ENCODE results near the gene PRDX2. TPM values are rescaled to one million over a fixed set of nuclear protein-coding genes. Genes with fewer than 3 reads are reported as not detected.
A peak's percentile ranks its signal among the peaks of the same experiment; 100 is the strongest.

PRDX2 gene
- total RNA-seq, 1 donor from 2014 or later, result 190 TPM

GRCh38 chr19:12784394-12784870, 17.2 kb downstream of the PRDX2 start:
- no peak for DNase-seq (ENCODE audit: extremely low spot score in 2 of 2)
- H3K9me3 ChIP-seq, result no peaks in the 10 kb centered on the region
- H3K27me3 ChIP-seq, result no peaks in the 10 kb centered on the region
- H3K36me3 ChIP-seq, result no peaks in the 10 kb centered on the region
- peaks cover 76% of the 10 kb centered on the region for H3K4me1 ChIP-seq
- H3K27ac ChIP-seq, result peak overlapping the region; percentile 97
- intact Hi-C loops (cut with DNase I), result no loop called here
- H3K4me3 ChIP-seq, result peak overlapping the region in 1 of 2 donors; percentile 7
- no peak for TF ChIP-seq POLR2AphosphoS5 (IDR thresholded peaks at IDR 0.05; ENCODE audit: insufficient read depth in 1 of 2, low read depth in 1 of 2)
- TF ChIP-seq, protein P1, sequence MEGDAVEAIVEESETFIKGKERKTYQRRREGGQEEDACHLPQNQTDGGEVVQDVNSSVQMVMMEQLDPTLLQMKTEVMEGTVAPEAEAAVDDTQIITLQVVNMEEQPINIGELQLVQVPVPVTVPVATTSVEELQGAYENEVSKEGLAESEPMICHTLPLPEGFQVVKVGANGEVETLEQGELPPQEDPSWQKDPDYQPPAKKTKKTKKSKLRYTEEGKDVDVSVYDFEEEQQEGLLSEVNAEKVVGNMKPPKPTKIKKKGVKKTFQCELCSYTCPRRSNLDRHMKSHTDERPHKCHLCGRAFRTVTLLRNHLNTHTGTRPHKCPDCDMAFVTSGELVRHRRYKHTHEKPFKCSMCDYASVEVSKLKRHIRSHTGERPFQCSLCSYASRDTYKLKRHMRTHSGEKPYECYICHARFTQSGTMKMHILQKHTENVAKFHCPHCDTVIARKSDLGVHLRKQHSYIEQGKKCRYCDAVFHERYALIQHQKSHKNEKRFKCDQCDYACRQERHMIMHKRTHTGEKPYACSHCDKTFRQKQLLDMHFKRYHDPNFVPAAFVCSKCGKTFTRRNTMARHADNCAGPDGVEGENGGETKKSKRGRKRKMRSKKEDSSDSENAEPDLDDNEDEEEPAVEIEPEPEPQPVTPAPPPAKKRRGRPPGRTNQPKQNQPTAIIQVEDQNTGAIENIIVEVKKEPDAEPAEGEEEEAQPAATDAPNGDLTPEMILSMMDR (IDR thresholded peaks at IDR 0.05), result no peak

DNA sequence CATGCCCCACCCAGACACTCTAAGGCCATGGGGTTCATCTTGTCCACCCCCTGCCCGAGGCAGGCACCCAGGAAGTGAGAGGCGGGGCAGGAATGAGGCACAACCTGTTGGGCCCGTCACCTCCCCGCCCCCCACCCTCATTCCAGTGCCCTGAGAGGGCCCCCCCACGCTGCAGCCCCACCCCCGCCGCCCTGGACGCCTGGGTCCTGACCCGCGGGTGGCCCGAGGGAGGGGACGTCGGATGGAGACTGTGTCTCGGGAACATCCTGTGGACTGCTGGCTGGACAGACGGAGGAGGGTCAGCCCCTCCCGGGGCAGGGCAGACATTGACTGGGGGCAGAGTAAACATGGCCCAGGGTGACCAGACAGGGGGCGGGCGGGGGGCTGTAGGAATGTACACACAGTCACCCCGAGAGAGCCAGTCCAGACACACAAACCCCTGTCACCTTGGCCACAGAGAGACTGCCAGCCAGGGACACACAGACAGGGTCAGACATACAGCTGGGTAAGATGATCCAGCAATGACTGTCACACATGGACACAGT, 17.7 kb downstream of the PRDX2 start:
- intact Hi-C loops (cut with DNase I), result no loop called here
- TF ChIP-seq POLR2A (IDR thresholded peaks at IDR 0.05) (no peak), POLR2AphosphoS5 (IDR thresholded peaks at IDR 0.05; ENCODE audit: insufficient read depth in 1 of 2, low read depth in 1 of 2) (no peak)
- TF ChIP-seq, protein P1 (IDR thresholded peaks at IDR 0.05), result no peak
- Histone ChIP-seq H3K36me3 (no peaks in the 10 kb centered on the region), H3K9me3 (no peaks in the 10 kb centered on the region), H3K4me3 (peak overlapping the region in 1 of 2 donors; percentile 45), H3K4me1 (peaks cover 76% of the 10 kb centered on the region), H3K27me3 (no peaks in the 10 kb centered on the region), H3K27ac (peak overlapping the region; percentile 97)
- DNase-seq (ENCODE audit: extremely low spot score in 2 of 2), result no peak

DNA sequence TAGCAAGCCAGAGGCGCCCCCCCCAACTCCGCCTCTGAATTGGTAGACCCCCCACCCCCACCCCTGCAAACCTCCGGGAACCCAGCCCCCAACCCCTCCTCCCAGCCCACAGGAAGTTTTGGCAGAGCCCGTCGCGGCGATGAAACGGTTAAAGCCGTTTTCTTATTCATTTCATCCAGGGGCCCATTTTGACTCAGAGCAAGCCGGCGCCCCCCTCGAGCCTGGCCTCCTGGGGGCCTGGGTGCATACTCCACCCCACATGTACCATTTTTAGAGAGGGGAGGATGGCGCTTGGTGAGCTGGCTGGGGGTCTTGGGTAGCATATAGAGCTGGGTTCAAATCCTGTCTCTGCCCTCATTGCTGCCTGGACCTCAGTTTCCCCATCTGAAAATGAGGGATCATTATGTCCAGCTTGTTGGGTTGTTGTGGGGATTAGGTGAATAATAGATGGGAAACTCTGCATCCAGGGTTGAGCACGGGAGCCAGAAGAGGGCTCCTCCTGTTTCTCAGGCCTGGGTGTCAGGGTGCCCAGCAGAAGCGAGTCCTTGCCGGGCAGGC, 18.2 kb downstream of the PRDX2 start:
- peaks cover 76% of the 10 kb centered on the region for H3K4me1 ChIP-seq
- intact Hi-C loops (cut with DNase I), result no loop called here

DNA sequence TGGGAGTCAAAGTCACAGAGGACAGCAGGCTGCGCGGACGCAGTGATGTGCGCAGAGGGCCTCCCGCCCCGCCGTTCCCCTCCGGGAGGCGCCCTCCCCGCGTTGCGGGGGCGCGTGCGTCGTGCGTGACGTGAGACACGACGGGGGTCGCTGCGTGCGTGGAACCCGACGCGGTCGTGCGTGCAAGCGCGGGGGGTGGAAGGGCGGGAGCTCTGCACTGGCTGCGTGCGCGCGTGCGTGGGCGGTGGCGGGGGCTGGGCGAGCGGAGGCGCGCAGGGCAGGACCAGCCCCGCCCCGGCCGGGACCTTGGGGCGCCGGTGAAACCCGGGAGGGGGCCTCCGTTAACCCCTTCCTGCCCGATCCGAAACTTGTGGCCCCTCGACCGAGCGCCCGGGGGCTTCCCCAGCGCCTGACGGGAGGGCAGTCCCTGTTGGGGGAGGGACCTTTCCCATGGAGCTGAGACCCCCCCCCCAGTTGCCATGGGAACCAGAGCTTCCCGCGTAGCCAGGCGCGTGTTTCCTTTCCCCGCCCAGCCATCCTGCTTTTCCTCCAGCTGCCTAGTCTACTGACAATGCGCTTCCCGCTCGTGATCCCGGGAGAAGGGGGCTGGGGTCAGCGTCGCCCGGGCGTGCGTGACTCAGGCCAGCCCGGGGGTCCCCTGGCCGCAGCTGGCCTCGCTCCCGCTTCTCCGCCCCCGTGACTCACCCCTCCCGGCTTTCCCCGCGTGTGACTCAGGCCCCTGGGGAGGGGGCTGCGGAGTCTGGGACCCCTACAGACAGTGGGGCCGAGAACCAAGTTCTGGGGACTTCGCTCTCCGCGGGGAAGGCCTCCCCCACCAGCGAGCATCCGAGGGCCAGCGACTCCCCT, 18.9 kb downstream of the PRDX2 start:
- DNase-seq (ENCODE audit: extremely low spot score in 2 of 2), result no peak
- peaks cover 75% of the 10 kb centered on the region for H3K4me1 ChIP-seq
- intact Hi-C loops (cut with DNase I), result no loop called here
- H3K27ac ChIP-seq, result peak overlapping the region; percentile 97
- peak overlapping the region; percentile 45 to 59 for H3K4me3 ChIP-seq
- no peaks in the 10 kb centered on the region for H3K9me3 ChIP-seq
- TF ChIP-seq POLR2A (IDR thresholded peaks at IDR 0.05), result peak in 1 of 2 donors; percentile 56
- TF ChIP-seq, protein P1 (IDR thresholded peaks at IDR 0.05), result no peak
- peak; percentile 21 to 85 for TF ChIP-seq POLR2AphosphoS5 (IDR thresholded peaks at IDR 0.05; ENCODE audit: insufficient read depth in 1 of 2, low read depth in 1 of 2)
- no peaks in the 10 kb centered on the region for H3K36me3 ChIP-seq
- no peaks in the 10 kb centered on the region for H3K27me3 ChIP-seq

More for the DNA sequence above, 18.2 kb downstream of the PRDX2 start:
- Histone ChIP-seq H3K36me3 (no peaks in the 10 kb centered on the region), H3K27ac (peak overlapping the region; percentile 97), H3K9me3 (no peaks in the 10 kb centered on the region), H3K27me3 (no peaks in the 10 kb centered on the region), H3K4me3 (peak overlapping the region; percentile 45 to 59)
- no peak for TF ChIP-seq POLR2A (IDR thresholded peaks at IDR 0.05)
- TF ChIP-seq, protein P1 (IDR thresholded peaks at IDR 0.05), result no peak
- no peak for TF ChIP-seq POLR2AphosphoS5 (IDR thresholded peaks at IDR 0.05; ENCODE audit: insufficient read depth in 1 of 2, low read depth in 1 of 2)
- DNase-seq (ENCODE audit: extremely low spot score in 2 of 2), result no peak

Data from vagina (tissue), 2 donors.